HG03457 (cell line): ENCODE results near the gene SRPK2.
"Not testable (repeated sequence)": the region's sequence is repeated elsewhere in the genome, so short reads cannot be mapped to it uniquely, and the experiment has no call there.

Experiments used
- ATAC-seq: cut with Tn5 transposase; IDR thresholded peaks from one replicate; pipeline ENCODE4 v1.9.1; 2021; ENCODE audit warnings: moderate number of reproducible peaks; ENCODE audit not compliant: unreplicated experiment

The SRPK2 gene

GRCh38 chr7:105377903-105378302 is 10.8 kb downstream of the SRPK2 start:
- ATAC-seq = no peak

GRCh38 chr7:105376908-105377533 is 11.7 kb downstream of the SRPK2 start:
- ATAC-seq = no peak

- ATAC-seq = no peak
Observed at GRCh38 chr7:105369944-105370343, 18.8 kb downstream of the SRPK2 start.

- no peak for ATAC-seq
Observed at GRCh38 chr7:105367458-105367857, 21.3 kb downstream of the SRPK2 start.

- no peak for ATAC-seq
Observed at GRCh38 chr7:105365541-105366534, 22.9 kb downstream of the SRPK2 start.

- ATAC-seq = no peak
Observed at GRCh38 chr7:105364684-105365083, 24.0 kb downstream of the SRPK2 start.

GRCh38 chr7:105363657-105364056 is 25.1 kb downstream of the SRPK2 start:
- ATAC-seq = not testable (repeated sequence)

- ATAC-seq = not testable (repeated sequence)
Observed at GRCh38 chr7:105362685-105363084, 26.0 kb downstream of the SRPK2 start.

GRCh38 chr7:105361995-105362394 is 26.7 kb downstream of the SRPK2 start:
- ATAC-seq = not testable (repeated sequence)

- ATAC-seq = not testable (repeated sequence)
Observed at GRCh38 chr7:105360149-105360548, 28.6 kb downstream of the SRPK2 start.

- ATAC-seq = no peak
Observed at GRCh38 chr7:105355701-105356100, 33.0 kb downstream of the SRPK2 start.

GRCh38 chr7:105354383-105354782 is 34.3 kb downstream of the SRPK2 start:
- ATAC-seq = no peak

- ATAC-seq = no peak
Observed at GRCh38 chr7:105353752-105354328, 34.9 kb downstream of the SRPK2 start.

- ATAC-seq = no peak
Observed at GRCh38 chr7:105352901-105353668, 35.6 kb downstream of the SRPK2 start.

- peak; percentile 88 for ATAC-seq
Observed at GRCh38 chr7:105352018-105352612, 36.6 kb downstream of the SRPK2 start.

GRCh38 chr7:105350906-105351305 is 37.8 kb downstream of the SRPK2 start:
- ATAC-seq = no peak

- ATAC-seq = not testable (repeated sequence)
Observed at GRCh38 chr7:105348177-105348576, 40.5 kb downstream of the SRPK2 start.

- no peak for ATAC-seq
Observed at GRCh38 chr7:105346593-105347322, 42.0 kb downstream of the SRPK2 start.

GRCh38 chr7:105346138-105346537 is 42.6 kb downstream of the SRPK2 start:
- no peak for ATAC-seq

- ATAC-seq = no peak
Observed at GRCh38 chr7:105345725-105346124, 43.0 kb downstream of the SRPK2 start.
